GM19324 (cell line): ENCODE measurements around the gene C17orf78.
"Not testable (repeated sequence)": the region's sequence is repeated elsewhere in the genome, so short reads cannot be mapped to it uniquely, and the experiment has no call there.

Experiments used
- ATAC-seq: cut with Tn5 transposase; IDR thresholded peaks from one replicate; pipeline ENCODE4 v1.9.1; 2021; ENCODE audit warnings: mild to moderate bottlenecking, moderate library complexity; ENCODE audit not compliant: unreplicated experiment, low FRiP score

C17orf78 gene

GRCh38 chr17:37385474-37385990, 9.7 kb downstream of the C17orf78 start:
- no peak for ATAC-seq

- no peak for ATAC-seq
Observed at GRCh38 chr17:37386462-37386861, 10.7 kb downstream of the C17orf78 start.

- no peak for ATAC-seq
Observed at GRCh38 chr17:37388266-37388665, 12.5 kb downstream of the C17orf78 start.

GRCh38 chr17:37389160-37389559, 13.4 kb downstream of the C17orf78 start:
- ATAC-seq = no peak

GRCh38 chr17:37391146-37391545, 15.4 kb downstream of the C17orf78 start:
- no peak for ATAC-seq

GRCh38 chr17:37392024-37392590, 16.3 kb downstream of the C17orf78 start:
- no peak for ATAC-seq

GRCh38 chr17:37393352-37393751, 17.6 kb downstream of the C17orf78 start:
- no peak for ATAC-seq

- no peak for ATAC-seq
Observed at GRCh38 chr17:37399265-37399803, 23.5 kb downstream of the C17orf78 start.

GRCh38 chr17:37400505-37400904, 24.7 kb downstream of the C17orf78 start:
- no peak for ATAC-seq

- not testable (repeated sequence) for ATAC-seq
Observed at GRCh38 chr17:37405522-37405921, 29.7 kb downstream of the C17orf78 start.

GRCh38 chr17:37405955-37406634, 30.3 kb downstream of the C17orf78 start:
- ATAC-seq = peak; percentile 31

- peak; percentile 83 for ATAC-seq
Observed at GRCh38 chr17:37406635-37407461, 31.1 kb downstream of the C17orf78 start, which contains the start of the genes ACACA and TADA2A. Gene ACACA, minus strand, starts transcription at chr17:37406836. Its CDS starts 537 bp downstream, at chr17:37406299. Gene TADA2A, plus strand, starts transcription at chr17:37406886. Its CDS starts 4,480 bp downstream, at chr17:37411366.

- ATAC-seq = not testable (repeated sequence)
Observed at GRCh38 chr17:37408145-37408479, 32.3 kb downstream of the C17orf78 start.

- no peak for ATAC-seq
Observed at GRCh38 chr17:37410357-37410756, 34.6 kb downstream of the C17orf78 start.

- no peak for ATAC-seq
Observed at GRCh38 chr17:37413875-37414519, 38.2 kb downstream of the C17orf78 start.

- ATAC-seq = no peak
Observed at GRCh38 chr17:37417852-37418251, 42.1 kb downstream of the C17orf78 start.

GRCh38 chr17:37422971-37423625, 47.3 kb downstream of the C17orf78 start:
- ATAC-seq = no peak

- no peak for ATAC-seq
Observed at GRCh38 chr17:37425268-37425667, 49.5 kb downstream of the C17orf78 start.

GRCh38 chr17:37429039-37429438, 53.3 kb downstream of the C17orf78 start:
- ATAC-seq = no peak

- no peak for ATAC-seq
Observed at GRCh38 chr17:37429453-37429852, 53.7 kb downstream of the C17orf78 start.
